Loucy (cell line): Measurements from ENCODE around the gene DOK1.

ENCODE experiments used
- CTCF ChIP-seq: fragments of 200-600 bp; sonication (generic); conservative IDR thresholded peaks from 2 replicates; pipeline ENCODE4 v1.5.1; 2014; ENCODE audit warnings: mild to moderate bottlenecking, antibody characterized with exemption, low read length
- EZH2phosphoT487 ChIP-seq: fragments of 200-600 bp; IDR thresholded peaks from 2 replicates; pipeline ENCODE4 v1.6.1; 2018; ENCODE audit warnings: antibody characterized with exemption, mild to moderate bottlenecking, moderate library complexity, borderline replicate concordance

GRCh38 chr2:74562126-74562775 is 7.7 kb downstream of the DOK1 start:
- TF ChIP-seq CTCF (no peak), EZH2phosphoT487 (no peak)
